Endothelial cell of umbilical vein (primary cell): ENCODE measurements around the gene SLC39A3. TPM values are rescaled to one million over a fixed set of nuclear protein-coding genes. Genes with fewer than 3 reads are reported as not detected.
A peak's percentile ranks its signal among the peaks of the same experiment; 100 is the strongest.

Experiments
- BruUV-seq: library from RNA; stranded (reverse); fragments of 400-500 nt; replicated peaks from 2 replicates; lab custom pipeline; 2021; lab: Mats Ljungman, UMichigan
- CTCF ChIA-PET: fragments of 300-600, 350-600 bp; sonication (Branson Sonifier 250); formaldehyde crosslinking; loops from one replicate; lab custom pipeline; 2021; ENCODE audit warnings: antibody characterized with exemption, inconsistent platforms; lab: Charles Lee
- POLR2A ChIA-PET: fragments of 300-600, 350-600 bp; sonication (Branson Sonifier 250); formaldehyde crosslinking; loops from one replicate; lab custom pipeline; 2021; ENCODE audit warnings: antibody characterized with exemption, inconsistent platforms; lab: Charles Lee
- DNase-seq: peaks from one replicate; pipeline ENCODE4 v3.0.0-alpha.2; 2011; ENCODE audit warnings: low read depth, low spot score
- FAIRE-seq: peaks from 2 replicates; lab custom pipeline; 2011; peaks lifted over from hg19 to GRCh38; lab: Jason Lieb, UNC
- H2AFZ ChIP-seq: 2 replicates; pipeline ENCODE4 v1.6.0; 2012; ENCODE audit warnings: low read depth, low read length, control low read depth, inconsistent platforms
- H3K27ac ChIP-seq: 2 replicates; pipeline ENCODE4 v1.5.1; 2011; ENCODE audit warnings: low read depth, mild to moderate bottlenecking, control low read depth, low read length, moderate library complexity; ENCODE audit not compliant: insufficient read depth
- H3K27me3 ChIP-seq, 2 experiments: 2 replicates each; pipeline versions ENCODE4 v1.6.0 to v1.6.1; 2011; ENCODE audit warnings: low read length in 2 of 2, mixed read lengths in 1 of 2; ENCODE audit not compliant: control insufficient read depth in 2 of 2, insufficient read depth in 2 of 2
- H3K36me3 ChIP-seq, 2 experiments: 2 replicates in 1 of 2; 3 replicates in 1 of 2; pipeline ENCODE4 v1.5.1; 2011; ENCODE audit warnings: low read length in 2 of 2, mild to moderate bottlenecking in 1 of 2, moderate library complexity in 1 of 2; ENCODE audit not compliant: control insufficient read depth in 2 of 2, insufficient read depth in 2 of 2; ENCODE audit errors: extremely low read depth in 1 of 2
- H3K4me1 ChIP-seq: 3 replicates; pipeline ENCODE4 v1.5.1; 2011; ENCODE audit warnings: mild to moderate bottlenecking, low read length; ENCODE audit not compliant: control insufficient read depth, insufficient read depth; ENCODE audit errors: extremely low read depth
- H3K4me2 ChIP-seq: 2 replicates; pipeline ENCODE4 v1.6.1; 2011; ENCODE audit warnings: low read length, control low read depth, mixed read lengths; ENCODE audit not compliant: insufficient read depth
- H3K4me3 ChIP-seq, 3 experiments: fragments of 200-600 bp in 1 of 3; sonication (generic), shearing (Covaris generic) in 1 of 3; replicated peaks in 1 of 3; 2 replicates each; pipeline ENCODE4 v1.5.1; 2011 to 2016; ENCODE audit warnings: control low read depth in 3 of 3, low read length in 3 of 3, mild to moderate bottlenecking in 2 of 3, inconsistent platforms in 1 of 3, low read depth in 1 of 3, moderate library complexity in 1 of 3; ENCODE audit not compliant: insufficient read depth in 1 of 3
- H3K79me2 ChIP-seq: 2 replicates; pipeline ENCODE4 v1.6.0; 2012; ENCODE audit warnings: low read length, inconsistent platforms; ENCODE audit not compliant: control insufficient read depth, insufficient read depth
- H3K9ac ChIP-seq: replicated peaks from 2 replicates; pipeline ENCODE3; 2011; ENCODE audit warnings: low read length, control low read depth; ENCODE audit not compliant: insufficient read depth; ENCODE audit errors: extremely low read depth
- H3K9me1 ChIP-seq: replicated peaks from 3 replicates; pipeline ENCODE4 v1.6.0; 2011; ENCODE audit warnings: mild to moderate bottlenecking, low read length; ENCODE audit not compliant: control insufficient read depth, insufficient read depth; ENCODE audit errors: extremely low read depth
- H3K9me3 ChIP-seq: replicated peaks from 2 replicates; pipeline ENCODE4 v1.5.1; 2012; ENCODE audit warnings: low read length, inconsistent platforms; ENCODE audit not compliant: control insufficient read depth, insufficient read depth
- H4K20me1 ChIP-seq: replicated peaks from 2 replicates; pipeline ENCODE3; 2011; ENCODE audit warnings: mild to moderate bottlenecking, low read length; ENCODE audit not compliant: control insufficient read depth, insufficient read depth; ENCODE audit errors: extremely low read depth
- CTCF ChIP-seq, 2 donors: IDR thresholded peaks; 1 replicate in 1 of 2; 2 replicates in 1 of 2; pipeline ENCODE4 v1.5.1; 2011; ENCODE audit warnings: low read length in 2 of 2, mild to moderate bottlenecking in 2 of 2, moderate library complexity in 2 of 2, control low read depth in 1 of 2, inconsistent platforms in 1 of 2, low read depth in 1 of 2; ENCODE audit not compliant: insufficient read depth in 1 of 2; ENCODE audit errors: extremely low read depth in 1 of 2
- EZH2 ChIP-seq: IDR thresholded peaks from 2 replicates; pipeline ENCODE4 v1.6.1; 2012; ENCODE audit warnings: borderline replicate concordance, low read depth, mild to moderate bottlenecking, moderate library complexity, low read length, inconsistent platforms; ENCODE audit not compliant: severe bottlenecking
- FOS ChIP-seq: IDR thresholded peaks from 2 replicates; pipeline ENCODE4 v1.6.1; 2011; ENCODE audit warnings: mild to moderate bottlenecking, low read length, moderate library complexity, borderline replicate concordance; ENCODE audit not compliant: insufficient read depth
- GATA2 ChIP-seq: IDR thresholded peaks from 2 replicates; pipeline ENCODE4 v1.7.0; 2011; ENCODE audit warnings: low read depth, mild to moderate bottlenecking, moderate library complexity, mixed read lengths, low read length; ENCODE audit not compliant: insufficient read length, insufficient read depth
- JUN ChIP-seq: IDR thresholded peaks from 2 replicates; pipeline ENCODE4 v1.6.1; 2011; ENCODE audit warnings: borderline replicate concordance, low read depth; ENCODE audit not compliant: insufficient read length, insufficient read depth
- MAX ChIP-seq: IDR thresholded peaks from 2 replicates; pipeline ENCODE4 v1.6.1; 2011; ENCODE audit not compliant: insufficient read depth, insufficient read length
- MYC ChIP-seq: IDR thresholded peaks from one replicate; pipeline ENCODE4 v1.6.1; 2011; ENCODE audit warnings: mild to moderate bottlenecking, low read depth, low read length
- POLR2A ChIP-seq: IDR thresholded peaks from 2 replicates; pipeline ENCODE4 v1.6.1; 2012; ENCODE audit warnings: low read depth, mild to moderate bottlenecking, control low read depth, low read length
- POLR2AphosphoS5 ChIP-seq: IDR thresholded peaks from 2 replicates; pipeline ENCODE4 v1.6.1; 2012; ENCODE audit warnings: low read depth, mild to moderate bottlenecking, control low read depth, low read length, moderate library complexity; ENCODE audit not compliant: insufficient read depth
- dilution Hi-C: fragments of 300-500 bp; cut with MboI; formaldehyde crosslinking; loops from one replicate; pipeline ENCODE4 v1.15.0; 2019; ENCODE audit warnings: low sequenced_read_pairs; ENCODE audit not compliant: extremely low pct_ligation_motif_present
- intact Hi-C: fragments of 100-400 bp; cut with micrococcal nuclease; formaldehyde crosslinking; loops from one replicate; pipeline ENCODE4 v1.10.0; 2022
- polyA plus RNA-seq, 4 experiments: library from polyadenylated mRNA; depleted of rRNA in 3 of 4; stranded (reverse) in 3 of 4; unstranded in 1 of 4; fragments of >200 nt; gene quantifications; 2 replicates each; pipeline versions ENCODE4 v1.2.1 to v1.2.3, GENCODE V29; 2011 to 2012; ENCODE audit warnings: missing spikeins in 1 of 4
- total RNA-seq: library from RNA; stranded (reverse); gene quantifications from 2 replicates; pipeline ENCODE4 v1.2.3, GENCODE V29; 2021

Gene SLC39A3
- total and polyA plus RNA-seq, 2 donors (not counting 3 experiments of a cell fraction or from before 2014, with no cell fraction given) = 28.0 to 43.1 TPM

- Histone ChIP-seq H3K9me1 (no peaks in the 10 kb centered on the region), H2AFZ (peak within 1 kb of the TSS; percentile 71), H4K20me1 (no peaks in the 10 kb centered on the region), H3K27ac (peak within 1 kb of the TSS; percentile 84), H3K9ac (peak within 1 kb of the TSS; percentile 92), H3K36me3 (no peaks in the 10 kb centered on the region), H3K79me2 (peaks cover 73% of the 10 kb centered on the region), H3K4me3 (peak within 1 kb of the TSS; percentile 83 to 89 (median 86)), H3K9me3 (no peaks in the 10 kb centered on the region), H3K4me2 (peak within 1 kb of the TSS; percentile 89), H3K27me3 (no peaks in the 10 kb centered on the region), H3K4me1 (peaks cover 24% of the 10 kb centered on the region)
- DNase-seq (peak; percentile 99), FAIRE-seq (peak; percentile 99)
- intact Hi-C loops = loop anchor here (2.0 kb wide), 1 partner anchor 36 kb away; the partner anchor contains the start of gene ZNF554
- TF ChIP-seq MAX (peak; percentile 100), POLR2A (peak; percentile 84), MYC (peak; percentile 99), JUN (no peak), EZH2 (no peak), POLR2AphosphoS5 (peak; percentile 82), FOS (no peak), GATA2 (no peak), CTCF (IDR thresholded peaks at IDR 0.05; ENCODE audit: extremely low read depth in 1 of 2, insufficient read depth in 1 of 2, low read depth in 1 of 2, low read length in 2 of 2) (peak; percentile 21 to 49)
- POLR2A ChIA-PET = interaction anchor here (0.6 to 0.8 kb wide), 2 partner anchors 49 to 307 kb away, joined by 4 to 8 read pairs; partner anchors contain the start of gene GADD45B
- dilution Hi-C loops = no loop called here
- CTCF ChIA-PET = interaction anchor here (0.6 to 1.1 kb wide), 3 partner anchors 58 to 260 kb away, joined by 3 to 4 read pairs (median 4); partner anchors contain the start of gene ZNF555
- BruUV-seq = no TSS peak
Measured at GRCh38 chr19:2782936-2783780, 43.3 kb upstream of the SLC39A3 start, which contains the start of gene SGTA. Gene SGTA, minus strand, starts transcription at chr19:2783273. Its CDS starts 14,205 bp downstream, at chr19:2769068.
